Hepatocyte (in vitro differentiated cells): ENCODE measurements around the gene POLR3B.

Experiments
- CTCF ChIP-seq: fragments of 200-600 bp; sonication (generic); IDR thresholded peaks from 2 replicates; pipeline ENCODE4 v1.5.1; 2016; ENCODE audit warnings: antibody characterized with exemption, mild to moderate bottlenecking; ENCODE audit not compliant: poor library complexity
- EZH2 ChIP-seq: fragments of 200-600 bp; sonication (generic); IDR thresholded peaks from 2 replicates; pipeline ENCODE4 v1.6.1; 2016; ENCODE audit warnings: antibody characterized with exemption, mild to moderate bottlenecking, borderline replicate concordance

- TF ChIP-seq CTCF (no peak), EZH2 (no peak)
Observed at GRCh38 chr12:106551410-106551809, 193.9 kb downstream of the POLR3B start.
